Prostate gland (tissue), 2 donors: ENCODE data around the gene SMIM35. TPM values are rescaled to one million over a fixed set of nuclear protein-coding genes. Genes with fewer than 3 reads are reported as not detected.

Experiments
- DNase-seq: peaks from one replicate; pipeline ENCODE4 v3.0.0-alpha.2; 2019; ENCODE audit warnings: low spot score
- H3K27ac ChIP-seq, 2 donors: fragments of 200-600 bp; sonication (generic); 2 replicates each; pipeline ENCODE4 v1.5.1; 2017 to 2019
- H3K27me3 ChIP-seq: fragments of 200-600 bp; sonication (generic); replicated peaks from 2 replicates; pipeline ENCODE4 v1.5.1; 2019; ENCODE audit not compliant: insufficient read depth
- H3K36me3 ChIP-seq, 2 donors: fragments of 200-600 bp; sonication (generic); 1 replicate in 1 of 2; 2 replicates in 1 of 2; pipeline versions ENCODE4 v1.5.1 to v1.8.1; 2017 to 2019
- H3K4me1 ChIP-seq: fragments of 200-600 bp; sonication (generic); replicated peaks from 2 replicates; pipeline ENCODE4 v1.5.1; 2019
- H3K4me3 ChIP-seq, 2 donors: fragments of 200-600 bp; sonication (generic); 2 replicates each; pipeline ENCODE4 v1.5.1; 2017 to 2019
- H3K9me3 ChIP-seq: fragments of 200-600 bp; sonication (generic); 2 replicates; pipeline ENCODE4 v1.5.1; 2017
- CTCF ChIP-seq, 4 experiments: fragments of 200-600 bp in 2 of 4; fragments of 450-650 bp in 2 of 4; sonication (generic) in 2 of 4; IDR thresholded peaks; 1 replicate in 3 of 4; 2 replicates in 1 of 4; pipeline ENCODE4 v1.5.1; 2016 to 2019; ENCODE audit warnings: antibody characterized with exemption in 4 of 4, mild to moderate bottlenecking in 2 of 4, moderate library complexity in 2 of 4
- POLR2A ChIP-seq: fragments of 450-650 bp; IDR thresholded peaks from one replicate; pipeline ENCODE4 v1.6.1; 2016; ENCODE audit warnings: antibody characterized with exemption, mild to moderate bottlenecking
- POLR2AphosphoS5 ChIP-seq: sonication (generic); formaldehyde crosslinking; IDR thresholded peaks from one replicate; pipeline ENCODE4 v1.6.1; 2017; ENCODE audit warnings: antibody characterized with exemption
- WGBS: methylation state at CpG from one replicate; pipeline ENCODE4 v1.1.5; 2018; 5-methylcytosine and 5-hydroxymethylcytosine counted together
- intact Hi-C: fragments of 100-400 bp; cut with DNase I; formaldehyde crosslinking; loops from one replicate; pipeline ENCODE4 v1.14.2; 2022
- total RNA-seq, 2 donors: library from RNA; depleted of rRNA; stranded (reverse); fragments of >200 nt; gene quantifications; one replicate each; pipeline ENCODE4 v1.1.0, GENCODE V29; 2016

SMIM35 gene
- total RNA-seq, 2 donors from 2014 or later: 0.09 TPM; not detected in 1

GRCh38 chr11:118046051-118046963, 40.5 kb downstream of the SMIM35 start:
- Histone ChIP-seq H3K9me3 (no peaks in the 10 kb centered on the region), H3K27ac (no peak overlapping the region), H3K4me1 (no peaks in the 10 kb centered on the region), H3K36me3 (no peaks in the 10 kb centered on the region), H3K27me3 (no peaks in the 10 kb centered on the region), H3K4me3 (no peak overlapping the region)
- no peak for DNase-seq
- intact Hi-C loops: no loop called here
- WGBS: 45% methylated on average over 5 of the region's 5 CpGs
- TF ChIP-seq CTCF (IDR thresholded peaks at IDR 0.05): no peak
- TF ChIP-seq POLR2AphosphoS5: no peak
- no peak for TF ChIP-seq POLR2A

GRCh38 chr11:118045191-118045590, 41.6 kb downstream of the SMIM35 start:
- Histone ChIP-seq H3K4me1 (no peaks in the 10 kb centered on the region), H3K9me3 (no peaks in the 10 kb centered on the region), H3K4me3 (no peak overlapping the region), H3K27me3 (no peaks in the 10 kb centered on the region), H3K27ac (no peak overlapping the region), H3K36me3 (no peaks in the 10 kb centered on the region)
- intact Hi-C loops: no loop called here
- 35% methylated on average over 2 of the region's 2 CpGs for WGBS
- TF ChIP-seq CTCF (IDR thresholded peaks at IDR 0.05) (no peak), POLR2AphosphoS5 (no peak), POLR2A (no peak)
- no peak for DNase-seq

GRCh38 chr11:118042796-118043195, 44.0 kb downstream of the SMIM35 start:
- Histone ChIP-seq H3K4me3 (no peak overlapping the region), H3K27ac (no peak overlapping the region), H3K36me3 (no peaks in the 10 kb centered on the region), H3K27me3 (no peaks in the 10 kb centered on the region), H3K9me3 (no peaks in the 10 kb centered on the region), H3K4me1 (no peaks in the 10 kb centered on the region)
- TF ChIP-seq CTCF (IDR thresholded peaks at IDR 0.05) (no peak), POLR2AphosphoS5 (no peak), POLR2A (no peak)
- intact Hi-C loops: no loop called here
- no peak for DNase-seq
- 67% methylated on average over 4 of the region's 4 CpGs for WGBS

- H3K27ac ChIP-seq: no peak overlapping the region
- intact Hi-C loops: no loop called here
- TF ChIP-seq CTCF (IDR thresholded peaks at IDR 0.05): no peak
- no peak for TF ChIP-seq POLR2AphosphoS5
- TF ChIP-seq POLR2A: no peak
- no peaks in the 10 kb centered on the region for H3K4me1 ChIP-seq
- no peak for DNase-seq
- whole genome bisulfite sequencing: 41% methylated on average over 1 of the region's 1 CpG
- H3K4me3 ChIP-seq: no peak overlapping the region
- H3K27me3 ChIP-seq: no peaks in the 10 kb centered on the region
- no peaks in the 10 kb centered on the region for H3K9me3 ChIP-seq
- H3K36me3 ChIP-seq: no peaks in the 10 kb centered on the region
Observed at GRCh38 chr11:118042141-118042540, 44.6 kb downstream of the SMIM35 start.

- intact Hi-C loops: no loop called here
- TF ChIP-seq CTCF (IDR thresholded peaks at IDR 0.05) (no peak), POLR2A (no peak), POLR2AphosphoS5 (no peak)
- Histone ChIP-seq H3K4me3 (no peak overlapping the region), H3K27me3 (peaks cover 2% of the 10 kb centered on the region), H3K27ac (no peak overlapping the region), H3K9me3 (no peaks in the 10 kb centered on the region), H3K4me1 (no peaks in the 10 kb centered on the region), H3K36me3 (no peaks in the 10 kb centered on the region)
- WGBS: 80% methylated on average over 4 of the region's 4 CpGs
- no peak for DNase-seq
Observed at GRCh38 chr11:118033443-118033842, 53.3 kb downstream of the SMIM35 start.
